HG03039 (cell line): Measurements from ENCODE around the gene AMT.
A peak's percentile ranks its signal among the peaks of the same experiment; 100 is the strongest.

Source experiments
- ATAC-seq: cut with Tn5 transposase; IDR thresholded peaks from one replicate; pipeline ENCODE4 v1.9.1; 2021; ENCODE audit warnings: mild to moderate bottlenecking, moderate library complexity; ENCODE audit not compliant: unreplicated experiment

The AMT gene

GRCh38 chr3:49422379-49423248, at the start of gene AMT:
TSS of gene AMT (minus strand) at chr3:49422473. CDS start at chr3:49422450, 23 bp downstream.
- ATAC-seq: no peak

- ATAC-seq: no peak
These were observed 48.6 kb upstream of the AMT start for GRCh38 chr3:49470714-49471420.

- ATAC-seq: peak; percentile 70
These were observed 47.9 kb upstream of the AMT start, which contains the start of gene DAG1 for GRCh38 chr3:49469936-49470713. TSS of gene DAG1 (plus strand) at chr3:49470267. CDS start at chr3:49510535, 40,268 bp downstream.

- ATAC-seq: no peak
These were observed 47.0 kb upstream of the AMT start for GRCh38 chr3:49469037-49469935.

GRCh38 chr3:49466085-49466484, 43.8 kb upstream of the AMT start:
- no peak for ATAC-seq

- no peak for ATAC-seq
These were observed 43.2 kb upstream of the AMT start for GRCh38 chr3:49465270-49466034.

GRCh38 chr3:49462222-49462621, 39.9 kb upstream of the AMT start:
- ATAC-seq: no peak

- ATAC-seq: no peak
These were observed 39.3 kb upstream of the AMT start for GRCh38 chr3:49461443-49462171.

- no peak for ATAC-seq
These were observed 38.7 kb upstream of the AMT start for GRCh38 chr3:49460956-49461355.

GRCh38 chr3:49460188-49460890, 38.1 kb upstream of the AMT start:
- ATAC-seq: no peak

- no peak for ATAC-seq
These were observed 34.2 kb upstream of the AMT start for GRCh38 chr3:49456466-49456865.

- ATAC-seq: no peak
These were observed 32.8 kb upstream of the AMT start for GRCh38 chr3:49454898-49455681.

GRCh38 chr3:49454458-49454857, 32.2 kb upstream of the AMT start:
- no peak for ATAC-seq

GRCh38 chr3:49453621-49454020, 31.3 kb upstream of the AMT start:
- no peak for ATAC-seq

- no peak for ATAC-seq
These were observed 23.1 kb upstream of the AMT start for GRCh38 chr3:49445391-49445790.

GRCh38 chr3:49434731-49435130, 12.5 kb upstream of the AMT start:
- ATAC-seq: no peak

GRCh38 chr3:49428752-49429080, 6.4 kb upstream of the AMT start:
- ATAC-seq: no peak

GRCh38 chr3:49427586-49427985, 5.3 kb upstream of the AMT start:
- ATAC-seq: no peak
